GM23338 (cell line): Measurements from ENCODE around the gene TTC16.

ENCODE experiments used
- CTCF ChIP-seq, 2 experiments: fragments of 200-600 bp in 1 of 2; sonication (generic) in 1 of 2; conservative IDR thresholded peaks; 2 replicates each; pipeline versions ENCODE4 v1.5.1 to v1.6.1; 2016 to 2017; ENCODE audit warnings: antibody characterized with exemption in 2 of 2, low read depth in 2 of 2, mild to moderate bottlenecking in 2 of 2, moderate library complexity in 1 of 2
- EZH2 ChIP-seq: fragments of 200-600 bp; sonication (generic); IDR thresholded peaks from one replicate; pipeline ENCODE4 v1.8.0; 2017; ENCODE audit warnings: antibody characterized with exemption, mild to moderate bottlenecking, low read depth; ENCODE audit not compliant: unreplicated experiment
- STAT1 ChIP-seq: IDR thresholded peaks from one replicate; pipeline ENCODE4 v1.6.1; 2016; ENCODE audit warnings: antibody characterized with exemption; ENCODE audit not compliant: unreplicated experiment

- TF ChIP-seq CTCF (conservative IDR thresholded peaks at IDR 0.05; ENCODE audit: low read depth in 2 of 2) (no peak), EZH2 (no peak), STAT1 (no peak)
Measured at GRCh38 chr9:127694890-127695720, 20.8 kb upstream of the TTC16 start.
